ENCODE results near the gene HOXD12.

HOXD12 gene

GRCh38 chr2:176131848-176132158 is 32.2 kb downstream of the HOXD12 start:
- Histone ChIP-seq H3K27ac (ENCODE audit: low read depth, low read length) (no peak overlapping the region), H3K4me3 (ENCODE audit: low read depth, low read length) (peak overlapping the region; percentile 37; the same call in 1 of the 2 replicates), H3K9ac (ENCODE audit: low read length) (peak overlapping the region; percentile 81), H3K27me3 (ENCODE audit: control insufficient read depth, insufficient read depth, low read length) (peaks cover 100% of the 10 kb centered on the region), H3K9me3 (ENCODE audit: control insufficient read depth, insufficient read depth, low read depth, low read length) (no peaks in the 10 kb centered on the region), H3K36me3 (ENCODE audit: control insufficient read depth, insufficient read depth, low read length) (no peaks in the 10 kb centered on the region), H3K4me1 (ENCODE audit: control insufficient read depth, insufficient read depth, low read length) (peaks cover 27% of the 10 kb centered on the region)

GRCh38 chr2:176132205-176133171 is 32.9 kb downstream of the HOXD12 start:
- H3K9ac ChIP-seq (ENCODE audit: low read length), result peak overlapping the region; percentile 81
- H3K36me3 ChIP-seq (ENCODE audit: control insufficient read depth, insufficient read depth, low read length), result no peaks in the 10 kb centered on the region
- H3K27me3 ChIP-seq (ENCODE audit: control insufficient read depth, insufficient read depth, low read length), result peaks cover 100% of the 10 kb centered on the region
- peaks cover 27% of the 10 kb centered on the region for H3K4me1 ChIP-seq (ENCODE audit: control insufficient read depth, insufficient read depth, low read length)
- H3K27ac ChIP-seq (ENCODE audit: low read depth, low read length), result no peak overlapping the region
- H3K9me3 ChIP-seq (ENCODE audit: control insufficient read depth, insufficient read depth, low read depth, low read length), result no peaks in the 10 kb centered on the region
- peak overlapping the region; percentile 37; the same call in 1 of the 2 replicates for H3K4me3 ChIP-seq (ENCODE audit: low read depth, low read length)

GRCh38 chr2:176133389-176133788 is 33.8 kb downstream of the HOXD12 start:
- H3K36me3 ChIP-seq (ENCODE audit: control insufficient read depth, insufficient read depth, low read length), result no peaks in the 10 kb centered on the region
- no peak overlapping the region for H3K27ac ChIP-seq (ENCODE audit: low read depth, low read length)
- H3K27me3 ChIP-seq (ENCODE audit: control insufficient read depth, insufficient read depth, low read length), result peaks cover 100% of the 10 kb centered on the region
- peaks cover 21% of the 10 kb centered on the region for H3K4me1 ChIP-seq (ENCODE audit: control insufficient read depth, insufficient read depth, low read length)
- peak overlapping the region; percentile 68 for H3K9ac ChIP-seq (ENCODE audit: low read length)
- no peaks in the 10 kb centered on the region for H3K9me3 ChIP-seq (ENCODE audit: control insufficient read depth, insufficient read depth, low read depth, low read length)
- H3K4me3 ChIP-seq (ENCODE audit: low read depth, low read length), result peak overlapping the region; percentile 4; the same call in 1 of the 2 replicates

- no peak overlapping the region for H3K27ac ChIP-seq (ENCODE audit: low read depth, low read length)
- H3K27me3 ChIP-seq (ENCODE audit: control insufficient read depth, insufficient read depth, low read length), result peaks cover 100% of the 10 kb centered on the region
- H3K9ac ChIP-seq (ENCODE audit: low read length), result peak overlapping the region; percentile 68
- no peaks in the 10 kb centered on the region for H3K9me3 ChIP-seq (ENCODE audit: control insufficient read depth, insufficient read depth, low read depth, low read length)
- no peak overlapping the region for H3K4me3 ChIP-seq (ENCODE audit: low read depth, low read length)
- H3K36me3 ChIP-seq (ENCODE audit: control insufficient read depth, insufficient read depth, low read length), result no peaks in the 10 kb centered on the region
- peaks cover 17% of the 10 kb centered on the region for H3K4me1 ChIP-seq (ENCODE audit: control insufficient read depth, insufficient read depth, low read length)
Observed at GRCh38 chr2:176134035-176134434, 34.4 kb downstream of the HOXD12 start.

GRCh38 chr2:176135035-176135440 is 35.4 kb downstream of the HOXD12 start:
- Histone ChIP-seq H3K9me3 (ENCODE audit: control insufficient read depth, insufficient read depth, low read depth, low read length) (no peaks in the 10 kb centered on the region), H3K4me3 (ENCODE audit: low read depth, low read length) (no peak overlapping the region; the same call in 1 of the 2 replicates), H3K4me1 (ENCODE audit: control insufficient read depth, insufficient read depth, low read length) (peaks cover 14% of the 10 kb centered on the region), H3K27ac (ENCODE audit: low read depth, low read length) (no peak overlapping the region), H3K27me3 (ENCODE audit: control insufficient read depth, insufficient read depth, low read length) (peaks cover 100% of the 10 kb centered on the region), H3K9ac (ENCODE audit: low read length) (peak overlapping the region; percentile 68), H3K36me3 (ENCODE audit: control insufficient read depth, insufficient read depth, low read length) (no peaks in the 10 kb centered on the region)

GRCh38 chr2:176136374-176137251 is 37.0 kb downstream of the HOXD12 start:
- Histone ChIP-seq H3K36me3 (ENCODE audit: control insufficient read depth, insufficient read depth, low read length) (no peaks in the 10 kb centered on the region), H3K9ac (ENCODE audit: low read length) (peak overlapping the region; percentile 68), H3K9me3 (ENCODE audit: control insufficient read depth, insufficient read depth, low read depth, low read length) (no peaks in the 10 kb centered on the region), H3K27ac (ENCODE audit: low read depth, low read length) (no peak overlapping the region; the same call in 1 of the 2 replicates), H3K27me3 (ENCODE audit: control insufficient read depth, insufficient read depth, low read length) (peaks cover 100% of the 10 kb centered on the region), H3K4me1 (ENCODE audit: control insufficient read depth, insufficient read depth, low read length) (peaks cover 14% of the 10 kb centered on the region), H3K4me3 (ENCODE audit: low read depth, low read length) (peak overlapping the region; percentile 53)

GRCh38 chr2:176137252-176137580 is 37.6 kb downstream of the HOXD12 start:
- Histone ChIP-seq H3K9ac (ENCODE audit: low read length) (peak overlapping the region; percentile 68), H3K27me3 (ENCODE audit: control insufficient read depth, insufficient read depth, low read length) (peaks cover 100% of the 10 kb centered on the region), H3K4me3 (ENCODE audit: low read depth, low read length) (peak overlapping the region; percentile 53), H3K36me3 (ENCODE audit: control insufficient read depth, insufficient read depth, low read length) (no peaks in the 10 kb centered on the region), H3K9me3 (ENCODE audit: control insufficient read depth, insufficient read depth, low read depth, low read length) (no peaks in the 10 kb centered on the region), H3K4me1 (ENCODE audit: control insufficient read depth, insufficient read depth, low read length) (peaks cover 14% of the 10 kb centered on the region), H3K27ac (ENCODE audit: low read depth, low read length) (no peak overlapping the region; the same call in 1 of the 2 replicates)

- H3K4me1 ChIP-seq (ENCODE audit: control insufficient read depth, insufficient read depth, low read length), result peaks cover 14% of the 10 kb centered on the region
- peak overlapping the region; percentile 63 for H3K9ac ChIP-seq (ENCODE audit: low read length)
- peak overlapping the region; percentile 53; the same call in 1 of the 2 replicates for H3K4me3 ChIP-seq (ENCODE audit: low read depth, low read length)
- H3K27ac ChIP-seq (ENCODE audit: low read depth, low read length), result no peak overlapping the region
- H3K27me3 ChIP-seq (ENCODE audit: control insufficient read depth, insufficient read depth, low read length), result peaks cover 100% of the 10 kb centered on the region
- no peaks in the 10 kb centered on the region for H3K9me3 ChIP-seq (ENCODE audit: control insufficient read depth, insufficient read depth, low read depth, low read length)
- H3K36me3 ChIP-seq (ENCODE audit: control insufficient read depth, insufficient read depth, low read length), result no peaks in the 10 kb centered on the region
Observed at GRCh38 chr2:176137906-176138305, 38.3 kb downstream of the HOXD12 start.

- no peaks in the 10 kb centered on the region for H3K9me3 ChIP-seq (ENCODE audit: control insufficient read depth, insufficient read depth, low read depth, low read length)
- H3K4me3 ChIP-seq (ENCODE audit: low read depth, low read length), result peak overlapping the region; percentile 12; the same call in 1 of the 2 replicates
- H3K27me3 ChIP-seq (ENCODE audit: control insufficient read depth, insufficient read depth, low read length), result peaks cover 100% of the 10 kb centered on the region
- H3K36me3 ChIP-seq (ENCODE audit: control insufficient read depth, insufficient read depth, low read length), result no peaks in the 10 kb centered on the region
- peak overlapping the region; percentile 63 for H3K9ac ChIP-seq (ENCODE audit: low read length)
- no peak overlapping the region for H3K27ac ChIP-seq (ENCODE audit: low read depth, low read length)
- H3K4me1 ChIP-seq (ENCODE audit: control insufficient read depth, insufficient read depth, low read length), result peaks cover 14% of the 10 kb centered on the region
Observed at GRCh38 chr2:176138526-176138922, 38.9 kb downstream of the HOXD12 start.

- Histone ChIP-seq H3K4me1 (ENCODE audit: control insufficient read depth, insufficient read depth, low read length) (peaks cover 12% of the 10 kb centered on the region), H3K9ac (ENCODE audit: low read length) (peak overlapping the region; percentile 63), H3K27me3 (ENCODE audit: control insufficient read depth, insufficient read depth, low read length) (peaks cover 100% of the 10 kb centered on the region), H3K36me3 (ENCODE audit: control insufficient read depth, insufficient read depth, low read length) (no peaks in the 10 kb centered on the region), H3K4me3 (ENCODE audit: low read depth, low read length) (peak overlapping the region; percentile 26; the same call in 1 of the 2 replicates), H3K9me3 (ENCODE audit: control insufficient read depth, insufficient read depth, low read depth, low read length) (no peaks in the 10 kb centered on the region), H3K27ac (ENCODE audit: low read depth, low read length) (no peak overlapping the region)
Observed at GRCh38 chr2:176138923-176139660, 39.5 kb downstream of the HOXD12 start.

Data from HUES6 (cell line).